Activated CD8-positive, alpha-beta memory T cell treated with anti-CD3 and anti-CD28 coated beads, Interleukin-2, amount 50 U/mL, for 4 hours (primary cell): Measurements from ENCODE around the gene COL8A2.

Experiments
- DNase-seq: peaks from one replicate; pipeline ENCODE4 v3.0.0-alpha.2; 2020

Gene COL8A2

GRCh38 chr1:36109041-36109679 is 15.9 kb downstream of the COL8A2 start:
- DNase-seq = peak; percentile 44

GRCh38 chr1:36108314-36108713 is 16.7 kb downstream of the COL8A2 start:
- DNase-seq = no peak

GRCh38 chr1:36107394-36107793 is 17.6 kb downstream of the COL8A2 start:
- DNase-seq = no peak

GRCh38 chr1:36106269-36106668 is 18.8 kb downstream of the COL8A2 start:
- no peak for DNase-seq

DNA sequence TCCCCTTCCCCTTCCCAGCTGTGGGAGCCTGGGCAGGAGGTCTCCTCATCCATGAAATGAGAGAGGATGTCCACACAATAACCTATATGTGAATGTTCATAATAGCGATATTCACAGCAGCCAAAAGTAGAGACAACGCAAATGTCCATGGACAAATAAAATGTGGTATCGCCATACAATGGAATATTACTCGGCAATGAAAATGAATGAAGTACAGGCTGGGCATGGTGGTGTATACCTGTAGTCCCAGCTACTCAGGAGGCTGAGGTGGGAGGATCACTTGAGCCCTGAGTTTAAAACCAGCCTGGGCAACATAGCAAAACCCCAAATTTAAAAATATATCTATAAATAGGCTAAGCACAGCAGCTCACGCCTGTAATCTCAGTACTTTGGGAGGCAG is 23.5 kb downstream of the COL8A2 start:
- DNase-seq = no peak

- no peak for DNase-seq
These were observed 24.6 kb downstream of the COL8A2 start for GRCh38 chr1:36100376-36100775.

- peak; percentile 80 for DNase-seq
These were observed 25.2 kb downstream of the COL8A2 start for GRCh38 chr1:36099681-36100341.

DNA sequence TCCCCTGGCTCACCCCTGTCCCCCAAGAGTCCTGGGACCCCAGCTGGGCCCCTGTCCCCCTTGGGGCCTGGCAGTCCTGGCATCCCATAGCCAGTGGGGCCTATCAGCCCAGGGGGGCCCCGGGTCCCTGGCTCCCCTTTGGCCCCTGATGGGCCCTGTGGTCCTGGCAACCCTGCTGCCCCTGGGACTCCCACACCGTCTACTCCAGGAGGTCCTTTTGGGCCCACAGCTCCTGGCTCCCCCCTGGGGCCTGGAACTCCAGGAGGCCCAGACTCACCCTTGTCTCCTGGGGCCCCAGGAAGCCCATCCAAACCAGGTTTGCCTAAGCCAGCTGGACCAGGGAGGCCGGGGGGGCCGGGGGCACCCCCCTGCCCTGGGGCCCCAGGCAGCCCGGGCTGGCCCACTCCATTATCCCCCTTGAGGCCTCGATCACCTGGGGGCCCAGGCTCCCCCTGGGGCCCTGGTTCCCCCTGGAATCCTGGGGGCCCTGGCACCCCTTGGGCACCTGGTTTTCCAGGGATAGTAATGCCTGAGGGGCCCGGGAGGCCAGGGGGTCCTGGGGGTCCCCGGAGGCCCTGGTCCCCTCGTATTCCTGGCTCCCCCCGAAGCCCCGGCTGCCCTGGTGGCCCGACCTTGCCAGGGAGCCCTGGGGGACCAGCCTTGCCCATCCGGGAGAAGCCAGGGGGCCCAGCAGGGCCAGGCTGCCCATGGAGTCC is 26.2 kb downstream of the COL8A2 start:
- DNase-seq = no peak

DNA sequence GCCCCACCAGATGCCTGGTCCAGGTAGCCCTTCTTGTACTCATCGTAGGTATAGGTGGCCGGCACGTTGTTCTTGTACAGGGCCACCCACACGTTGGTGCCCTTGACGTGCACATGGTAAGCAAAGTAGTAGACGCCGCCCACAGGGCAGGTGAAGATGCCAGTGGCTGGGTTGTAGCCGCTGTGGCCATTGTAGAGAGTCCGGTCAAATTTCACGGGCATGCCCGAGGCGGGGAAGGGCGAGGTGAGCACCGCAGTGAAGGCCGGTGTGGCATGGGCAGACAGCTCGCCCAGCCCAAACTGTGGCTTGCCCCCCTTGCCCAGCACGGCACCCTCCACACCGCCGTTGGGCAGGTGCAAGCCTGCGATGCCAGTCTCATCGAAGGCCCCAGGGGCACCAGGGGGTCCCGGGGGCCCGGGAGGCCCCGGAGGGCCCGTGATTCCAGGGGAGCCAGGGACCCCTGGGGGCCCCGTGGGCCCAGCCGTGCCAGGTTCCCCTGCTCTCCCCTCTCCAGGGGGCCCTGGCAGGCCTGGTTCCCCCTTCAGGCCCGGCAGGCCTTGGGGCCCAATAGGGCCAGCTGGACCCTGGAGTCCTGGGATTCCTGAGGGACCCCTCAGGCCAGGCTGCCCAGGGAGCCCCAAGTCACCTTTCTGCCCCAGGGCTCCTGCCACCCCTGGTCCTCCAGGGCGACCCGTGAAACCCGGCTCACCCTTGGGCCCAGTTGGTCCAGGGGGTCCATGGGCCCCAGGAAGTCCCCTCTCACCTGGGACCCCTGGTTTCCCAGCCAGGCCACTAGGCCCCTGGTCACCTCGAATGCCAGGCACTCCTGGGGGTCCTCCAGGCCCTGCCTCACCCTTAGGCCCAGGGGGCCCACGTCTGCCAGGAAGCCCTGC is 27.1 kb downstream of the COL8A2 start:
- no peak for DNase-seq

GRCh38 chr1:36096500-36097432 is 28.3 kb downstream of the COL8A2 start:
- no peak for DNase-seq

GRCh38 chr1:36095760-36096405 is 29.1 kb downstream of the COL8A2 start:
- DNase-seq = no peak

DNA sequence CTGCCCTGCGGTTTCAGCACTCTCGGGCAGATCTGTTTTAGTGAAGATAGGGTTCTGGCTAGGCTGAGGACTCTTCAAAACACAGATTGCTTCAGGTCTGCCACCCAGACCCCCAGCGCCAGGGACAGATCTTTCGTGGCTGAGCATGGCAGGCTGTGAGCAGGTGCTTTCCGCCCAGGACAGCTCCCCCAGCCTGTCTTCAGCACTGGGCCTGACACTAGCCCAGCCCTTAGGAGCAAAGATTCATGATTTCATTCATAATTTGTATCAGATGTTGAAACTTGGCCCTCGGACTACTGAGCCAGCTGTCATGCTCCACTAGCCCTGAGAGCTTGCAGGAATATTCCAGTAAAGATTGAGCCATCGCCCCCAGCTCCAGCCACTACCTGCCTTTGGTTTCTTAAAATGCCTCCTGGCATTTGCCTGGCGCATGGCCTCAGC is 30.4 kb downstream of the COL8A2 start:
- no peak for DNase-seq

GRCh38 chr1:36093929-36094328 is 31.1 kb downstream of the COL8A2 start:
- no peak for DNase-seq

DNA sequence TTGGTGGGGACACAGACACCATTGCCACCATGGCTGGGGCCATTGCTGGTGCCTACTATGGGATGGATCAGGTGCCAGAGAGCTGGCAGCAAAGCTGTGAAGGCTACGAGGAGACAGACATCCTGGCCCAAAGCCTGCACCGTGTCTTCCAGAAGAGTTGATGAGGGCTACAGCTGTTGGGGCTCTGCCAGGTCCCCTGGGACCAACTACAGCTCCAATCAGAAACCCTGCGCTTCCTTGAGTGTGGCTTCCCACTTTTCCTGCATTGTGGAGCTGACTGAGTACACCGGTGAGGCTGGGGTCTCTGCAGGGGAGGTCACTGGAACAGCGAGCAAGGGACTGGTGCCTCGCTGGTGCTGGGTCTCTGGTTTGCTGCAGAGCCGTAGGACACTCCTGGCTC is 31.8 kb downstream of the COL8A2 start:
- DNase-seq = no peak

DNA sequence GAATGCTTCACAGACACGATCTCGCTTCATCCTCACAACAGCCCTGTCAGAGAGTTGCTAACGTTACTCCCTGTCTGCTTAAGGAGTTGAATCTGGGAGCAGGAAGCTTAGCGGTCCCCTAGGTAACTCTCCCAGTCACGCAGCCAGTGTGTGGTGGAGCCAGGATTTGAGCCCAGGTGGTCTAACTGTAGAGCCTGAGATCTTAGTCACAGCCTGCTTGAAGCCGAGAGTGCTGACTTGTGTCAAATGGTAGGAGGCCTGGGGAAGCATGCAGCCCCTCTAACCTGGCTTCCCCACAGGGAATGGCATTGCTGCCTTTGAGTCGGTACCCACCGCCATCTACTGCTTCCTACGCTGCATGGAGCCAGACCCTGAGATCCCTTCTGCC is 32.2 kb downstream of the COL8A2 start:
- DNase-seq = no peak

GRCh38 chr1:36092166-36092797 is 32.7 kb downstream of the COL8A2 start:
- DNase-seq = no peak

DNA sequence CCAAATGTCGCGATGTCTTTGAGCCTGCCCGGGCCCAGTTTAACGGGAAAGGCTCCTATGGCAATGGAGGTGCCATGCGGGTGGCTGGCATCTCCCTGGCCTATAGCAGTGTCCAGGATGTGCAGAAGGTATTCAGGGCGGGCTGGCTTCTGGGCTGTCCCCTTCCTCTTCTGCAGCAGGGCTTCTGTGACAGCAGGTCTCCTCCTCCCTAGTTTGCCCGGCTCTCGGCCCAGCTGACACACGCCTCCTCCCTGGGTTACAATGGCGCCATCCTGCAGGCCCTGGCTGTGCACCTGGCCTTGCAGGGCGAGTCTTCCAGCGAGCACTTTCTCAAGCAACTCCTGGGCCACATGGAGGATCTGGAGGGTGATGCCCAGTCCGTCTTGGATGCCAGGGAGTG is 33.3 kb downstream of the COL8A2 start:
- DNase-seq = no peak

GRCh38 chr1:36091141-36091540 is 33.9 kb downstream of the COL8A2 start:
- DNase-seq = no peak

- DNase-seq = no peak
These were observed 35.5 kb downstream of the COL8A2 start for GRCh38 chr1:36089393-36090121.
